ENCODE measurements around the gene COL19A1. TPM values are rescaled to one million over a fixed set of nuclear protein-coding genes. Genes with fewer than 3 reads are reported as not detected.

Gene COL19A1
- total and polyA plus RNA-seq, 2 of the 13 experiments (the other 11 are each of a cell fraction or from before 2014, with no cell fraction given): not detected

DNA sequence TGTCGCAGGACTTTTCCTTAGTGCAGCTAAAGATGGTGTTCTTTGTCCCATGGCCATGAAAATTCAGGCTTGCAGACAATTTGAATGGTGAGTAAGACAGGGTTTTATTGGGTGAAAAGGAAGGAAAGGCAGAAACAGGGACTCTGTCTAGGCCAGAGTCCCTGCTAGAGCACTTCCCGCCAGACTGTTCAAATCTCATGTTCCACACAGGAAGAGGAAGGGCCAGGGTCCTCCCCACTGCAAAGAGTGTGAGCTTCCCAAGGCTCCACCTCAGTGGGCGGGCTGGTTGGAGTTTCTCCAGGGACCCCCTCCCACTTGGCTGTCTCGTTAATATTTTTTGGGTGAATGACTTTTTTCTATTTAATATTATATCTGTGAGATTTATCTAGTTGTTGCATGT is 29.0 kb downstream of the COL19A1 start (continued):
- TF ChIP-seq, protein P1, sequence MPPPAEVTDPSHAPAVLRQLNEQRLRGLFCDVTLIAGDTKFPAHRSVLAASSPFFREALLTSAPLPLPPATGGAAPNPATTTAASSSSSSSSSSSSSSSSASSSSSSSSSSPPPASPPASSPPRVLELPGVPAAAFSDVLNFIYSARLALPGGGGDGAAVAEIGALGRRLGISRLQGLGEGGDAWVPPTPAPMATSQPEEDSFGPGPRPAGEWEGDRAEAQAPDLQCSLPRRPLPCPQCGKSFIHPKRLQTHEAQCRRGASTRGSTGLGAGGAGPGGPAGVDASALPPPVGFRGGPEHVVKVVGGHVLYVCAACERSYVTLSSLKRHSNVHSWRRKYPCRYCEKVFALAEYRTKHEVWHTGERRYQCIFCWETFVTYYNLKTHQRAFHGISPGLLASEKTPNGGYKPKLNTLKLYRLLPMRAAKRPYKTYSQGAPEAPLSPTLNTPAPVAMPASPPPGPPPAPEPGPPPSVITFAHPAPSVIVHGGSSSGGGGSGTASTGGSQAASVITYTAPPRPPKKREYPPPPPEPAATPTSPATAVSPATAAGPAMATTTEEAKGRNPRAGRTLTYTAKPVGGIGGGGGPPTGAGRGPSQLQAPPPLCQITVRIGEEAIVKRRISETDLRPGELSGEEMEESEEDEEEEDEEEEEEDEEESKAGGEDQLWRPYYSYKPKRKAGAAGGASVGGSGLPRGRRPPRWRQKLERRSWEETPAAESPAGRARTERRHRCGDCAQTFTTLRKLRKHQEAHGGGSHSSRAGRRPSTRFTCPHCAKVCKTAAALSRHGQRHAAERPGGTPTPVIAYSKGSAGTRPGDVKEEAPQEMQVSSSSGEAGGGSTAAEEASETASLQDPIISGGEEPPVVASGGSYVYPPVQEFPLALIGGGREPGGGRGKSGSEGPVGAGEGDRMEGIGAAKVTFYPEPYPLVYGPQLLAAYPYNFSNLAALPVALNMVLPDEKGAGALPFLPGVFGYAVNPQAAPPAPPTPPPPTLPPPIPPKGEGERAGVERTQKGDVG (CRISPR knock-in tag; IDR thresholded peaks at IDR 0.05; ENCODE audit: borderline replicate concordance): no peak
- TF ChIP-seq GFI1 (CRISPR knock-in tag; IDR thresholded peaks at IDR 0.05; ENCODE audit: borderline replicate concordance): no peak
- TF ChIP-seq POLR2G (IDR thresholded peaks at IDR 0.05; ENCODE audit: low read depth, low read length): no peak
- TF ChIP-seq, protein P2, sequence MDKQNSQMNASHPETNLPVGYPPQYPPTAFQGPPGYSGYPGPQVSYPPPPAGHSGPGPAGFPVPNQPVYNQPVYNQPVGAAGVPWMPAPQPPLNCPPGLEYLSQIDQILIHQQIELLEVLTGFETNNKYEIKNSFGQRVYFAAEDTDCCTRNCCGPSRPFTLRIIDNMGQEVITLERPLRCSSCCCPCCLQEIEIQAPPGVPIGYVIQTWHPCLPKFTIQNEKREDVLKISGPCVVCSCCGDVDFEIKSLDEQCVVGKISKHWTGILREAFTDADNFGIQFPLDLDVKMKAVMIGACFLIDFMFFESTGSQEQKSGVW (CRISPR knock-in tag; IDR thresholded peaks at IDR 0.05; ENCODE audit: borderline replicate concordance): no peak
- no peak for TF ChIP-seq EED (CRISPR knock-in tag; IDR thresholded peaks at IDR 0.05)
- TF ChIP-seq, protein P3, sequence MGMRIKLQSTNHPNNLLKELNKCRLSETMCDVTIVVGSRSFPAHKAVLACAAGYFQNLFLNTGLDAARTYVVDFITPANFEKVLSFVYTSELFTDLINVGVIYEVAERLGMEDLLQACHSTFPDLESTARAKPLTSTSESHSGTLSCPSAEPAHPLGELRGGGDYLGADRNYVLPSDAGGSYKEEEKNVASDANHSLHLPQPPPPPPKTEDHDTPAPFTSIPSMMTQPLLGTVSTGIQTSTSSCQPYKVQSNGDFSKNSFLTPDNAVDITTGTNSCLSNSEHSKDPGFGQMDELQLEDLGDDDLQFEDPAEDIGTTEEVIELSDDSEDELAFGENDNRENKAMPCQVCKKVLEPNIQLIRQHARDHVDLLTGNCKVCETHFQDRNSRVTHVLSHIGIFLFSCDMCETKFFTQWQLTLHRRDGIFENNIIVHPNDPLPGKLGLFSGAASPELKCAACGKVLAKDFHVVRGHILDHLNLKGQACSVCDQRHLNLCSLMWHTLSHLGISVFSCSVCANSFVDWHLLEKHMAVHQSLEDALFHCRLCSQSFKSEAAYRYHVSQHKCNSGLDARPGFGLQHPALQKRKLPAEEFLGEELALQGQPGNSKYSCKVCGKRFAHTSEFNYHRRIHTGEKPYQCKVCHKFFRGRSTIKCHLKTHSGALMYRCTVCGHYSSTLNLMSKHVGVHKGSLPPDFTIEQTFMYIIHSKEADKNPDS (CRISPR knock-in tag; IDR thresholded peaks at IDR 0.05): no peak

DNA sequence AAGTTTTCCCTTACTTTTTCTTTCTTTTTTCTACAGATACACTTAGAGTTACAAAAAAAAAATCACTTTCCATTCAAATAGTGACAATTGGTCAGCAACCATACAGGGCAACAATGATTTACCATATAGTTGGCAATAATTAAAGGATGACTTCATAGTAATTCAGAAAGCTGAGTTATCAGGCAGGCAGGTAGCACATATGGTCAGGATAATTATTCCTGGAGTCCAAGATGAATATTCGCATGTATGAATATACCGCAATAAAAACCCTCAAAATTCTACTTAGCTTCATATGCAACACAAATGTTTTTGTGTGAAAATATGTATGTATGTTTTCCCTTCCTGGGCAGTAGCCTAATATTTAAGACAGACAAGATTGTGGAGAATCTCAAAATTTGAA is 34.5 kb downstream of the COL19A1 start:
- H3K9me3 ChIP-seq (ENCODE audit: low read length): no peaks in the 10 kb centered on the region
- CTCF ChIA-PET (ENCODE audit: low intra/inter-chr PET ratio, low total read pairs): no interaction called here
- H3K9ac ChIP-seq (ENCODE audit: insufficient read depth, low read depth, low read length): no peak overlapping the region
- no peaks in the 10 kb centered on the region for H3K36me3 ChIP-seq (replicated peaks in 1 of 2; ENCODE audit: control insufficient read depth in 1 of 2, insufficient read depth in 2 of 2, low read length in 2 of 2)
- no peak overlapping the region for H2AFZ ChIP-seq (ENCODE audit: low read length)
- 87% methylated on average over 2 of the region's 2 CpGs for WGBS (ENCODE audit: low lambda C conversion rate)
- no peak overlapping the region for H3K4me3 ChIP-seq (replicated peaks in 1 of 3; ENCODE audit: insufficient read depth in 1 of 3, low read depth in 2 of 3, low read length in 3 of 3)
- no peaks in the 10 kb centered on the region for H4K20me1 ChIP-seq (ENCODE audit: insufficient read depth, low read length)
- H3K27ac ChIP-seq (ENCODE audit: extremely low read length, insufficient read depth, low read length): no peak overlapping the region
- H3K4me1 ChIP-seq (ENCODE audit: insufficient read depth, low read length): no peaks in the 10 kb centered on the region
- in situ Hi-C loops (cut with HindIII; ENCODE audit: extremely low pct_ligation_motif_present, low pct_unique_long_range_greater_than_20kb): no loop called here
- POLR2A ChIA-PET: no interaction called here
- DNase-seq (ENCODE audit: low spot score) (no peak), FAIRE-seq (no peak), ATAC-seq (no peak)
- TF ChIP-seq ZNF773 (CRISPR knock-in tag; IDR thresholded peaks at IDR 0.05; ENCODE audit: borderline replicate concordance) (no peak), MEF2D (CRISPR knock-in tag; IDR thresholded peaks at IDR 0.05) (no peak), ZNF589 (CRISPR knock-in tag; conservative IDR thresholded peaks at IDR 0.05) (no peak)
- intact Hi-C loops (cut with micrococcal nuclease; ENCODE audit: unreplicated experiment): no loop called here
- H3K79me2 ChIP-seq (ENCODE audit: insufficient read depth, low read length): no peaks in the 10 kb centered on the region
- no peak overlapping the region for H3K4me2 ChIP-seq (ENCODE audit: low read depth, low read length)
- H3K27me3 ChIP-seq (ENCODE audit: control insufficient read depth in 1 of 2, insufficient read depth in 2 of 2, low read length in 2 of 2): no peaks in the 10 kb centered on the region; a peak in 1 of 5 replicates
- no TSS peak for BruUV-seq (replicated peaks)
